NOMO-1 (cell line): ENCODE results near the gene HSP90B1.
A peak's percentile ranks its signal among the peaks of the same experiment; 100 is the strongest.

Experiments
- DNase-seq, 2 experiments: peaks; one replicate each; lab custom pipeline; 2025; ENCODE audit not compliant: unreplicated experiment in 2 of 2; lab: John Stamatoyannopoulos, UW

HSP90B1 gene

GRCh38 chr12:103930034-103930786 lies at the start of gene HSP90B1:
Gene HSP90B1, plus strand, starts transcription at chr12:103930410. Its CDS starts 106 bp downstream, at chr12:103930516.
- peak; percentile 99 to 100 for DNase-seq

- DNase-seq, result no peak
Measured at GRCh38 chr12:103881261-103881660, 48.9 kb upstream of the HSP90B1 start.

- no peak for DNase-seq
Measured at GRCh38 chr12:103882861-103883596, 47.2 kb upstream of the HSP90B1 start.

- no peak for DNase-seq
Measured at GRCh38 chr12:103883908-103884307, 46.3 kb upstream of the HSP90B1 start.

GRCh38 chr12:103884316-103884715 lies 45.9 kb upstream of the HSP90B1 start:
- DNase-seq, result peak; percentile 25 to 54

- no peak for DNase-seq
Measured at GRCh38 chr12:103886195-103886797, 43.9 kb upstream of the HSP90B1 start.

- no peak for DNase-seq
Measured at GRCh38 chr12:103887738-103888137, 42.5 kb upstream of the HSP90B1 start.

- DNase-seq, result no peak
Measured at GRCh38 chr12:103897316-103897715, 32.9 kb upstream of the HSP90B1 start.

- DNase-seq, result no peak
Measured at GRCh38 chr12:103901518-103902173, 28.6 kb upstream of the HSP90B1 start.

- no peak for DNase-seq
Measured at GRCh38 chr12:103903993-103904392, 26.2 kb upstream of the HSP90B1 start.

- peak in 1 of 2 experiments; percentile 25 for DNase-seq
Measured at GRCh38 chr12:103905730-103906349, 24.4 kb upstream of the HSP90B1 start.

- no peak for DNase-seq
Measured at GRCh38 chr12:103908246-103908541, 22.0 kb upstream of the HSP90B1 start.

- DNase-seq, result no peak
Measured at GRCh38 chr12:103908877-103909276, 21.3 kb upstream of the HSP90B1 start.

GRCh38 chr12:103909811-103910210 lies 20.4 kb upstream of the HSP90B1 start:
- DNase-seq, result no peak

GRCh38 chr12:103912069-103912468 lies 18.1 kb upstream of the HSP90B1 start:
- no peak for DNase-seq

- no peak for DNase-seq
Measured at GRCh38 chr12:103913100-103913499, 17.1 kb upstream of the HSP90B1 start.

GRCh38 chr12:103915306-103915705 lies 14.9 kb upstream of the HSP90B1 start:
- DNase-seq, result no peak

GRCh38 chr12:103917873-103918272 lies 12.3 kb upstream of the HSP90B1 start:
- no peak for DNase-seq

GRCh38 chr12:103924761-103925641 lies 5.2 kb upstream of the HSP90B1 start:
- no peak for DNase-seq

GRCh38 chr12:103928682-103929045 lies 1.5 kb upstream of the HSP90B1 start:
- peak; percentile 70 to 78 for DNase-seq
